Measurements from ENCODE around the gene VPS37B. TPM values are rescaled to one million over a fixed set of nuclear protein-coding genes. Genes with fewer than 3 reads are reported as not detected.
A peak's percentile ranks its signal among the peaks of the same experiment; 100 is the strongest.

Gene VPS37B
- total and polyA plus RNA-seq, 4 experiments from 2014 or later: 18.8 to 23.7 (median 22.2) TPM

DNA sequence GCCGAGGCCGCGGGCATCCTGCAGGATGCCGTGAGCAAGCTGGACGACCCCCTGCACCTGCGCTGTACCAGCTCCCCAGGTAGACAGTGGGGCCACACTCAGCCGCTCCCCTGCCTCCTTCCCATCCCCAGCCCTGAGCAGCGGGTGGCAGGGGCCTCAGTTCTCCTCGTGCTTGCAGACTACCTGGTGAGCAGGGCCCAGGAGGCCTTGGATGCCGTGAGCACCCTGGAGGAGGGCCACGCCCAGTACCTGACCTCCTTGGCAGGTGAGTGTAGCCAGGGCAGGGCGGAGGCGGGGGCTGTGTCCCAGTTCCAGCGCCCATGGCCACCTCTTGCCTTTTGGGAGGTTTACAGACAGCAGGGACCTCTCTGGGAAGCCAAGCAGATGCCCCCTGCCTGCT, 37.8 kb downstream of the VPS37B start:
- no peaks in the 10 kb centered on the region for H3K9me3 Mint-ChIP-seq
- Histone ChIP-seq H3K36me3 (ENCODE audit: insufficient read depth, low read length) (peaks cover 11% of the 10 kb centered on the region), H3K4me3 (ENCODE audit: low read length in 2 of 2) (no peak overlapping the region), H3K4me1 (ENCODE audit: insufficient read depth, low read length) (peaks cover 5% of the 10 kb centered on the region), H3K27ac (ENCODE audit: low read depth, low read length) (no peak overlapping the region), H3K27me3 (ENCODE audit: insufficient read depth, low read length) (no peaks in the 10 kb centered on the region), H3K9me3 (ENCODE audit: control insufficient read depth in 1 of 2, low read length in 2 of 2) (no peaks in the 10 kb centered on the region)
- H3K27me3 Mint-ChIP-seq: no peaks in the 10 kb centered on the region
- ChIA-PET CTCF (ENCODE audit: partially characterized antibody) (interaction anchor here (0.6 to 10.9 kb wide), 8 partner anchors 12 to 91 kb away, joined by 3 to 268 read pairs (median 21); no protein-coding TSS in a partner anchor), POLR2A (ENCODE audit: partially characterized antibody) (interaction anchor here (0.8 to 4.2 kb wide), 4 partner anchors 13 to 64 kb away, joined by 3 to 22 read pairs (median 3); no protein-coding TSS in a partner anchor)
- peak overlapping the region in 1 of 7 donors; percentile 61 for H3K27ac Mint-ChIP-seq
- DNase-seq: no peak
- H3K4me3 Mint-ChIP-seq: no peak overlapping the region
- H3K4me1 Mint-ChIP-seq: peaks cover 0 to 5% (median 0%) of the 10 kb centered on the region in 4 donors
- peaks cover 7 to 29% of the 10 kb centered on the region in 2 donors for H3K36me3 Mint-ChIP-seq
- intact Hi-C loops (cut with micrococcal nuclease): no loop called here

DNA sequence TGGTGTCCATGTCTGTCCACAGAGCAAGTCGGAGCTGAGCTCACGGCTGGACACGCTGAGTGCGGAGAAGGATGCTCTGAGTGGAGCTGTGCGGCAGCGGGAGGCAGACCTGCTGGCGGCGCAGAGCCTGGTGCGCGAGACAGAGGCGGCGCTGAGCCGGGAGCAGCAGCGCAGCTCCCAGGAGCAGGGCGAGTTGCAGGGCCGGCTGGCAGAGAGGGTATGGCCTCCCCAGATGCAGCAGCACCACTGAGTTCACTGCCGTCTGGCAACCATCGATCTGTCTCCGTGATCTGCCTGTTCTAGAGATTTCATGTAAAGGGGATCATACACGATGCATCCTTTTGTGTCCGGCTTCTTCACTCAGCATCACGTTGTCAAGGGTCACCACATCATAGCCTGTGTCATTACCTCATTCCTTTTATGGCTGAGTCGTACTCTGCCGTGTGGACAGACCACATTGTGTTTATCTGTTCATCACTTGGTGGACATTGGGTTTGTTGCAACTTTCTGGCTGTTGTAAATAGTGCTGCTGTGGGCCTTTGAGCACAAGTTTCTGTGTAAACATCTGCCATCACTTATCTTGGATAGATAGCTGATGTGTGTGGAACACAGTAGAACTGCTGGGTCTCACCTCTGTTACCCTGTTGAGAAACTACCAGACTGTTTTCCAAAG, 38.8 kb downstream of the VPS37B start:
- Mint-ChIP-seq H3K27ac (peak overlapping the region in 4 of 7 donors; percentile 25 to 77 (median 74)), H3K4me1 (peaks cover 0 to 5% (median 0%) of the 10 kb centered on the region in 4 donors), H3K9me3 (no peaks in the 10 kb centered on the region), H3K4me3 (no peak overlapping the region), H3K36me3 (peaks cover 7 to 34% of the 10 kb centered on the region in 2 donors), H3K27me3 (no peaks in the 10 kb centered on the region)
- intact Hi-C loops (cut with micrococcal nuclease): no loop called here
- H3K27ac ChIP-seq (ENCODE audit: low read depth, low read length): no peak overlapping the region
- DNase-seq: no peak
- ChIA-PET CTCF (ENCODE audit: partially characterized antibody) (interaction anchor here (0.7 to 10.9 kb wide), 9 partner anchors 11 to 92 kb away, joined by 3 to 268 read pairs (median 4); no protein-coding TSS in a partner anchor), POLR2A (ENCODE audit: partially characterized antibody) (interaction anchor here (0.8 to 1.2 kb wide), 2 partner anchors 21 to 63 kb away, joined by 3 read pairs; no protein-coding TSS in a partner anchor)
- H3K4me3 ChIP-seq (ENCODE audit: low read length in 2 of 2): no peak overlapping the region
- no peaks in the 10 kb centered on the region for H3K27me3 ChIP-seq (ENCODE audit: insufficient read depth, low read length)
- H3K36me3 ChIP-seq (ENCODE audit: insufficient read depth, low read length): peaks cover 11% of the 10 kb centered on the region
- no peaks in the 10 kb centered on the region for H3K9me3 ChIP-seq (ENCODE audit: control insufficient read depth in 1 of 2, low read length in 2 of 2)
- H3K4me1 ChIP-seq (ENCODE audit: insufficient read depth, low read length): peaks cover 5% of the 10 kb centered on the region

DNA sequence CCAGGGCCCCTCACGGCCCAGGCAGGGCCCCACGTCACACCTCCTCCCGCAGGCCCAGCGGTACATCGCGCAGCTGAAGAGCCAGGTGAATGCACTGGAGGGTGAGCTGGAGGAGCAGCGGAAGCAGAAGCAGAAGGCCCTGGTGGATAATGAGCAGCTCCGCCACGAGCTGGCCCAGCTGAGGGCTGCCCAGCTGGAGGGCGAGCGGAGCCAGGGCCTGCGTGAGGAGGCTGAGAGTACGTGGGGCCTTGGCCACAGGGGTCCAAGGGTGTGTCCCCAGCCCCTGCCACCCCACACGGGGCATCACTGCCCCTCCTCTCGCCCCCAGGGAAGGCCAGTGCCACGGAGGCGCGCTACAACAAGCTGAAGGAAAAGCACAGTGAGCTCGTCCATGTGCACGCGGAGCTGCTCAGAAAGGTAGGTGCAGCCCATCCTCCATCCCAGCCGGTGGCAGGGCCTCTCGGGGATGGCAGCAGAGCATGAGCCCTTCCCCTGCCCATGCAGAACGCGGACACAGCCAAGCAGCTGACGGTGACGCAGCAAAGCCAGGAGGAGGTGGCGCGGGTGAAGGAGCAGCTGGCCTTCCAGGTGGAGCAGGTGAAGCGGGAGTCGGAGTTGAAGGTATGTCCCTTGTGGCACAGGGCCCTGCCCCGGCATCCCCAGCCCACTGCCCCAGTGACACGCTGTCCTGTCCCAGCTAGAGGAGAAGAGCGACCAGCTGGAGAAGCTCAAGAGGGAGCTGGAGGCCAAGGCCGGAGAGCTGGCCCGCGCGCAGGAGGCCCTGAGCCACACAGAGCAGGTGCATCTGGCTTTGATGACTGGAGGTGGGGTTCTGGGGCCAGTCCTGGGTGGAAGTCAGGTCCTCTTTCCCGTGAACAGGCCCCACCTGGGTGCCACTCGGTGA, 39.7 kb downstream of the VPS37B start:
- Mint-ChIP-seq H3K4me3 (no peak overlapping the region), H3K9me3 (no peaks in the 10 kb centered on the region), H3K27me3 (no peaks in the 10 kb centered on the region), H3K4me1 (peaks cover 0 to 5% (median 0%) of the 10 kb centered on the region in 4 donors), H3K36me3 (peaks cover 7 to 33% of the 10 kb centered on the region in 2 donors), H3K27ac (no peak overlapping the region)
- intact Hi-C loops (cut with micrococcal nuclease): no loop called here
- H3K27me3 ChIP-seq (ENCODE audit: insufficient read depth, low read length): no peaks in the 10 kb centered on the region
- H3K27ac ChIP-seq (ENCODE audit: low read depth, low read length): no peak overlapping the region
- no peak for DNase-seq
- H3K9me3 ChIP-seq (ENCODE audit: control insufficient read depth in 1 of 2, low read length in 2 of 2): no peaks in the 10 kb centered on the region
- peaks cover 5% of the 10 kb centered on the region for H3K4me1 ChIP-seq (ENCODE audit: insufficient read depth, low read length)
- POLR2A ChIA-PET (ENCODE audit: partially characterized antibody): interaction anchor here (1.2 kb wide), 1 partner anchor 119 kb away, joined by 4 read pairs; the partner anchor contains the start of gene OGFOD2
- peaks cover 11% of the 10 kb centered on the region for H3K36me3 ChIP-seq (ENCODE audit: insufficient read depth, low read length)
- H3K4me3 ChIP-seq (ENCODE audit: low read length in 2 of 2): no peak overlapping the region
- CTCF ChIA-PET (ENCODE audit: partially characterized antibody): interaction anchor here (1.0 to 10.9 kb wide), 5 partner anchors 10 to 93 kb away, joined by 3 to 268 read pairs (median 51); no protein-coding TSS in a partner anchor

DNA sequence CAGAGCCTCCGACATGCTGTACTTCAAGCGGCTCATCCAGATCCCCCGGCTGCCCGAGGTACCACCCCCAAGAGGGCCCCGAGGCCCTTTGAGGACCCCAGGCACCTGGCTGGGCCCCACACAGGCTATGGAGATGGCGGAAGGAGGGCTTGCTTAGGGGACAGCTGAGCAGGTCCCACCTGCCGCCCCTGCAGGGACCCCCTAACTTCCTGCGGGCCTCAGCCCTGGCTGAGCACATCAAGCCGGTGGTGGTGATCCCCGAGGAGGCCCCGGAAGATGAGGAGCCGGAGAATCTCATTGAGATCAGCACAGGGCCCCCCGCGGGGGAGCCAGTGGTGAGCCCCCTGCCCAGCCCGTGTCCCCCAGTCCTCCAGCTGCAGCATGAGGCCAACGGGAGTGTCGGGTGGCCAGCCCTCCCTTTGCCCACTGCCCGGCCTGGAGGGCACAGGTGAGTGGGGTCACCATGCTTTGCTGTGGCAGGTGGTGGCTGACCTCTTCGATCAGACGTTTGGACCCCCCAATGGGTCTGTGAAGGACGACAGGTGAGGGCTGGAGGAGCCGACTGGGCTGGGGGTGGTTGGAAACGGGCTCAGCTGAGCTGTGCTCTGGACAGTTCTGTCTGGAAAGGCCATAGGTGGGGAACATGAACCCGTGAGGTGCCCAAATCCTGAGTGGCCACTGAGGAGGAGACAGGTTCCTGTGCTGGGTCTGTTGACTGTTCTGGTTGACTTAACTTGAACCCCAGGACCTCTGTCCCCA, 40.7 kb downstream of the VPS37B start:
- Histone ChIP-seq H3K9me3 (ENCODE audit: control insufficient read depth in 1 of 2, low read length in 2 of 2) (no peaks in the 10 kb centered on the region), H3K4me3 (ENCODE audit: low read length in 2 of 2) (no peak overlapping the region), H3K27me3 (ENCODE audit: insufficient read depth, low read length) (no peaks in the 10 kb centered on the region), H3K4me1 (ENCODE audit: insufficient read depth, low read length) (peaks cover 3% of the 10 kb centered on the region), H3K27ac (ENCODE audit: low read depth, low read length) (no peak overlapping the region), H3K36me3 (ENCODE audit: insufficient read depth, low read length) (peaks cover 9% of the 10 kb centered on the region)
- DNase-seq: no peak
- ChIA-PET CTCF (ENCODE audit: partially characterized antibody) (interaction anchor here (1.6 to 10.9 kb wide), 4 partner anchors 25 to 94 kb away, joined by 4 to 268 read pairs (median 62); no protein-coding TSS in a partner anchor), POLR2A (ENCODE audit: partially characterized antibody) (interaction anchor here (1.2 kb wide), 1 partner anchor 120 kb away, joined by 4 read pairs; the partner anchor contains the start of gene OGFOD2)
- H3K4me1 Mint-ChIP-seq: peaks cover 0 to 3% (median 0%) of the 10 kb centered on the region in 4 donors
- H3K27me3 Mint-ChIP-seq: no peaks in the 10 kb centered on the region
- peaks cover 7 to 30% of the 10 kb centered on the region in 2 donors for H3K36me3 Mint-ChIP-seq
- H3K4me3 Mint-ChIP-seq: no peak overlapping the region
- intact Hi-C loops (cut with micrococcal nuclease): no loop called here
- H3K9me3 Mint-ChIP-seq: no peaks in the 10 kb centered on the region
- H3K27ac Mint-ChIP-seq: peak overlapping the region in 1 of 7 donors; percentile 21

DNA sequence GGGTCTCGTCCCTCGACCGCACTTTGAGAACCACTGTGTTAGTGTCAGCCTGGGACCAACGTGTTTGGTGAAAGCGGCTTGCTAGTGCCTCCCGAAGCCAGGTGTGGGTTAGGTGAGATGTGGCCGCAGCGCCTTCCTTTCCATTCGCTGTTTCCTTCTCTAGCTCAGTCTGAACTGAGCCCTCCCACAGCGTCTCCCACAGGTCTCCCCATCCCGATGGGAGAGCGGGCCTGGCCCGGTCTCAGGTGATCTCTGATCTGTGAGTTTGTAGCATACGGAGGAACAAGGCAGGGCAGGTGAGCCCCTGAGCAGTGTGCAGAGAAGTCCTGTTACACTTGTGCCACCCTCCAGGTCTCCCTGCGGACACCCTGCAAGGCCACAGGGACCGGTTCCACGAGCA, 41.4 kb downstream of the VPS37B start:
- intact Hi-C loops (cut with micrococcal nuclease): no loop called here
- no peak for DNase-seq
- Histone ChIP-seq H3K4me3 (ENCODE audit: low read length in 2 of 2) (no peak overlapping the region), H3K9me3 (ENCODE audit: control insufficient read depth in 1 of 2, low read length in 2 of 2) (no peaks in the 10 kb centered on the region), H3K27me3 (ENCODE audit: insufficient read depth, low read length) (no peaks in the 10 kb centered on the region), H3K27ac (ENCODE audit: low read depth, low read length) (no peak overlapping the region), H3K36me3 (ENCODE audit: insufficient read depth, low read length) (peaks cover 9% of the 10 kb centered on the region), H3K4me1 (ENCODE audit: insufficient read depth, low read length) (no peaks in the 10 kb centered on the region)
- Mint-ChIP-seq H3K27me3 (no peaks in the 10 kb centered on the region), H3K36me3 (peaks cover 10 to 28% of the 10 kb centered on the region in 2 donors), H3K4me1 (no peaks in the 10 kb centered on the region), H3K27ac (peak overlapping the region in 1 of 7 donors; percentile 21), H3K4me3 (no peak overlapping the region), H3K9me3 (no peaks in the 10 kb centered on the region)
- ChIA-PET POLR2A (ENCODE audit: partially characterized antibody) (no interaction called here), CTCF (ENCODE audit: partially characterized antibody) (no interaction called here)

DNA sequence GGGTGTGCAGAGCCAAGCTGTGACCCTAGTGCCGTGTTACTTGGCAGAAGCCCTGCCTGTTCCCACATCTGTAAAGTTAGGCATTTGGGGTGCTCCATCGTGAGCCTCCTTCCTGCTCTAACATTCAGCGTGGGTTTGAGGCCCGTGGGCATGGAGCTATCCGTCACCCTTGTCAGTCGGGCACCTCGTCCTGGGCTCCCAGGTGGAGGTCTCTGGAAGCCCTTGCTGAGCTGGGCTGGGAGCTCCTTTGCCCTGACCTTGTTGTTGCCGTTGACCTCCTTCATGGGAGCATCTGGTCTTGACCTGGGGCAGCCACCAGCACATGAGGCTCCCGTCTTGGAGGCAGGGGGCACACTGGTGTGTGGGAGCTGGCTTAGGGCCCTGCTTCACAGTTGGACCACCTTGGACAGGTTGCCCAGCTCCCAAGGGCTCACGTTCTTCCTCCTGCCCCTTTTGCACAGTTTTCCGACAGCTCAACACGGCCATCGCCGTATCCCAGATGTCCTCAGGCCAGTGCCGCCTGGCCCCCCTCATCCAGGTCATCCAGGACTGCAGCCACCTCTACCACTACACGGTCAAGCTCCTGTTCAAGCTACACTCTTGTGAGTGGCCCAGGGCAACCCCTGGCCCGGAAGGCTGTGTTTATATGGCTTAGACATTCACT, 42.2 kb downstream of the VPS37B start:
- Histone ChIP-seq H3K9me3 (ENCODE audit: control insufficient read depth in 1 of 2, low read length in 2 of 2) (no peaks in the 10 kb centered on the region), H3K4me3 (ENCODE audit: low read length in 2 of 2) (no peak overlapping the region), H3K27ac (ENCODE audit: low read depth, low read length) (no peak overlapping the region), H3K4me1 (ENCODE audit: insufficient read depth, low read length) (no peaks in the 10 kb centered on the region), H3K36me3 (ENCODE audit: insufficient read depth, low read length) (peaks cover 9% of the 10 kb centered on the region), H3K27me3 (ENCODE audit: insufficient read depth, low read length) (no peaks in the 10 kb centered on the region)
- no peak for DNase-seq
- CTCF ChIA-PET (ENCODE audit: partially characterized antibody): no interaction called here
- intact Hi-C loops (cut with micrococcal nuclease): no loop called here
- Mint-ChIP-seq H3K4me1 (no peaks in the 10 kb centered on the region), H3K27me3 (no peaks in the 10 kb centered on the region), H3K9me3 (no peaks in the 10 kb centered on the region), H3K36me3 (peaks cover 12 to 29% of the 10 kb centered on the region in 2 donors), H3K4me3 (no peak overlapping the region), H3K27ac (peak overlapping the region in 2 of 7 donors; percentile 4 to 29)
- POLR2A ChIA-PET (ENCODE audit: partially characterized antibody): no interaction called here

All from CD4-positive, alpha-beta memory T cell (primary cell).